NCI-H1092 treated with DMSO at 0.1 percent for 48 hours (cell line): Measurements from ENCODE around the gene MTHFSD.

ENCODE experiments used
- DNase-seq: peaks from one replicate; lab custom pipeline; 2025; lab: John Stamatoyannopoulos, UW

The MTHFSD gene

GRCh38 chr16:86550281-86550680 lies 4.8 kb downstream of the MTHFSD start:
- DNase-seq: no peak

GRCh38 chr16:86549893-86550190 lies 5.2 kb downstream of the MTHFSD start:
- DNase-seq: no peak

- no peak for DNase-seq
Observed at GRCh38 chr16:86549076-86549892, 5.8 kb downstream of the MTHFSD start.

- DNase-seq: no peak
Observed at GRCh38 chr16:86547286-86547685, 7.7 kb downstream of the MTHFSD start.

GRCh38 chr16:86546638-86547013 lies 8.4 kb downstream of the MTHFSD start:
- DNase-seq: no peak

- DNase-seq: no peak
Observed at GRCh38 chr16:86545954-86546637, 8.9 kb downstream of the MTHFSD start.

GRCh38 chr16:86545481-86545880 lies 9.6 kb downstream of the MTHFSD start:
- DNase-seq: no peak

GRCh38 chr16:86542756-86543750 lies 12.0 kb downstream of the MTHFSD start:
- no peak for DNase-seq

- no peak for DNase-seq
Observed at GRCh38 chr16:86541560-86541959, 13.5 kb downstream of the MTHFSD start.

- no peak for DNase-seq
Observed at GRCh38 chr16:86540894-86541293, 14.1 kb downstream of the MTHFSD start.

- no peak for DNase-seq
Observed at GRCh38 chr16:86538196-86538780, 16.7 kb downstream of the MTHFSD start.

GRCh38 chr16:86537486-86537885 lies 17.5 kb downstream of the MTHFSD start:
- DNase-seq: no peak

- no peak for DNase-seq
Observed at GRCh38 chr16:86536621-86537020, 18.4 kb downstream of the MTHFSD start.

GRCh38 chr16:86534779-86535615 lies 20.0 kb downstream of the MTHFSD start:
- no peak for DNase-seq

- DNase-seq: no peak
Observed at GRCh38 chr16:86533767-86534351, 21.2 kb downstream of the MTHFSD start.

GRCh38 chr16:86533076-86533475 lies 22.0 kb downstream of the MTHFSD start:
- DNase-seq: no peak

- DNase-seq: no peak
Observed at GRCh38 chr16:86532526-86532815, 22.6 kb downstream of the MTHFSD start.

GRCh38 chr16:86531641-86532525 lies 23.2 kb downstream of the MTHFSD start:
- no peak for DNase-seq

GRCh38 chr16:86531191-86531545 lies 23.9 kb downstream of the MTHFSD start:
- no peak for DNase-seq
